B cell (primary cell): Measurements from ENCODE around the gene EEF1A1. TPM values are rescaled to one million over a fixed set of nuclear protein-coding genes. Genes with fewer than 3 reads are reported as not detected.

Experiments used
- ATAC-seq: fragments of 200-7000 bp; cut with Tn5 transposase; one replicate; pipeline ENCODE4 v1.10.0; 2021; ENCODE audit warnings: low read depth, mild to moderate bottlenecking, moderate number of reproducible peaks, moderate library complexity
- CTCF ChIA-PET: fragments of 350-600 bp; sonication (Branson Sonifier 250); formaldehyde crosslinking; loops from one replicate; lab custom pipeline; 2021; ENCODE audit warnings: antibody characterized with exemption, inconsistent platforms; lab: Charles Lee
- POLR2A ChIA-PET: fragments of 350-600 bp; sonication (Branson Sonifier 250); formaldehyde crosslinking; loops from one replicate; lab custom pipeline; 2021; ENCODE audit warnings: antibody characterized with exemption; lab: Charles Lee
- DNase-seq: peaks from one replicate; pipeline ENCODE4 v3.0.0; 2013
- H2AFZ ChIP-seq: 2 replicates; pipeline ENCODE4 v1.6.1; 2012; ENCODE audit warnings: mild to moderate bottlenecking, low read depth, low read length; ENCODE audit not compliant: insufficient read depth, poor library complexity, severe bottlenecking
- H3K27ac ChIP-seq, 2 donors: 1 replicate in 1 of 2; 2 replicates in 1 of 2; pipeline ENCODE4 v1.5.1; 2012 to 2013; ENCODE audit warnings: low read length in 2 of 2, mild to moderate bottlenecking in 2 of 2, moderate library complexity in 1 of 2
- H3K27me3 ChIP-seq, 4 experiments: fragments of 200-600 bp in 1 of 4; sonication (generic) in 1 of 4; replicated peaks in 1 of 4; 1 replicate in 2 of 4; 2 replicates in 2 of 4; pipeline versions ENCODE4 v1.6.1 to v1.7.0; 2013 to 2016; ENCODE audit warnings: low read length in 3 of 4, mild to moderate bottlenecking in 2 of 4, mixed read lengths in 1 of 4, moderate library complexity in 1 of 4; ENCODE audit not compliant: insufficient read depth in 4 of 4, control insufficient read depth in 3 of 4; ENCODE audit errors: control extremely low read depth in 1 of 4
- H3K36me3 ChIP-seq, 2 experiments: replicated peaks in 1 of 2; 1 replicate in 1 of 2; 2 replicates in 1 of 2; pipeline versions ENCODE4 v1.6.1 to v1.7.1; 2013; ENCODE audit warnings: low read length in 1 of 2; ENCODE audit not compliant: insufficient read depth in 2 of 2, control insufficient read depth in 1 of 2; ENCODE audit errors: control extremely low read depth in 1 of 2, extremely low read depth in 1 of 2
- H3K4me1 ChIP-seq, 2 donors: fragments of 200-600 bp in 1 of 2; sonication (generic) in 1 of 2; 1 replicate in 1 of 2; 2 replicates in 1 of 2; pipeline versions ENCODE4 v1.5.1 to v1.6.1; 2013 to 2017; ENCODE audit warnings: low read length in 2 of 2; ENCODE audit not compliant: control insufficient read depth in 2 of 2, insufficient read depth in 2 of 2
- H3K4me2 ChIP-seq: replicated peaks from 2 replicates; pipeline ENCODE3; 2012; ENCODE audit warnings: mild to moderate bottlenecking, low read depth, low read length; ENCODE audit not compliant: poor library complexity, severe bottlenecking
- H3K4me3 ChIP-seq, 5 experiments: fragments of 200-600 bp in 1 of 5; sonication (generic) in 1 of 5; 1 replicate in 3 of 5; 2 replicates in 2 of 5; pipeline versions ENCODE4 v1.5.1 to v1.7.0; 2011 to 2016; ENCODE audit warnings: low read length in 4 of 5, mild to moderate bottlenecking in 4 of 5, low read depth in 2 of 5, control low read depth in 1 of 5, moderate library complexity in 1 of 5; ENCODE audit not compliant: insufficient read depth in 1 of 5; ENCODE audit errors: control extremely low read depth in 1 of 5, extremely low read depth in 1 of 5
- H3K79me2 ChIP-seq: fragments of 200-600 bp; sonication (generic); one replicate; pipeline ENCODE4 v1.6.0; 2016; ENCODE audit warnings: low read length; ENCODE audit not compliant: control insufficient read depth, insufficient read depth
- H3K9ac ChIP-seq: fragments of 200-600 bp; sonication (generic); 2 replicates; pipeline ENCODE4 v1.6.1; 2017; ENCODE audit warnings: mild to moderate bottlenecking, low read length, moderate library complexity
- H3K9me3 ChIP-seq, 3 donors: one replicate each; pipeline versions ENCODE4 v1.6.1 to v1.7.1; 2013; ENCODE audit warnings: low read length in 2 of 3; ENCODE audit not compliant: control insufficient read depth in 2 of 3, insufficient read depth in 1 of 3; ENCODE audit errors: control extremely low read depth in 1 of 3
- H4K20me1 ChIP-seq: 2 replicates; pipeline ENCODE4 v1.6.0; 2012; ENCODE audit warnings: mild to moderate bottlenecking, low read length; ENCODE audit not compliant: insufficient read depth, control insufficient read depth, poor library complexity, severe bottlenecking
- H3K27ac Mint-ChIP-seq: one replicate; pipeline ENCODE4 v1.8.0; 2021; ENCODE audit warnings: mixed read lengths
- H3K27me3 Mint-ChIP-seq: one replicate; pipeline ENCODE4 v1.8.0; 2021; ENCODE audit warnings: mixed read lengths
- H3K4me1 Mint-ChIP-seq: one replicate; pipeline ENCODE4 v1.8.0; 2021; ENCODE audit warnings: mixed read lengths
- H3K4me3 Mint-ChIP-seq: one replicate; pipeline ENCODE4 v1.8.0; 2021; ENCODE audit warnings: mixed read lengths
- H3K9me3 Mint-ChIP-seq: one replicate; pipeline ENCODE4 v1.8.0; 2022; ENCODE audit warnings: mixed read lengths; ENCODE audit not compliant: insufficient read depth
- EZH2 ChIP-seq: IDR thresholded peaks from 2 replicates; pipeline ENCODE4 v1.6.1; 2012; ENCODE audit warnings: borderline replicate concordance, low read depth, mild to moderate bottlenecking, moderate library complexity, low read length; ENCODE audit not compliant: insufficient read depth, poor library complexity, severe bottlenecking
- WGBS: methylation state at CpG from one replicate; pipeline ENCODE4 v1.1.5; 2013; ENCODE audit warnings: missing lambda C conversion rate; ENCODE audit not compliant: insufficient coverage; 5-methylcytosine and 5-hydroxymethylcytosine counted together
- intact Hi-C: fragments of 100-400 bp; cut with micrococcal nuclease; formaldehyde crosslinking; loops from one replicate; pipeline ENCODE4 v1.10.0; 2022
- polyA plus RNA-seq: library from polyadenylated mRNA; depleted of rRNA; stranded (reverse); fragments of >200 nt; gene quantifications from 2 replicates; pipeline ENCODE4 v1.2.3, GENCODE V29; 2012
- total RNA-seq, 2 donors: library from RNA; stranded (reverse); fragments of 120-200 nt in 1 of 2; gene quantifications; 1 replicate in 1 of 2; 2 replicates in 1 of 2; pipeline versions ENCODE4 v1.2.3 to v1.2.4, GENCODE V29; 2013 to 2022
- TF ChIP-seq, protein P1 (sequence below): fragments of 200-600 bp; IDR thresholded peaks from one replicate; pipeline ENCODE4 v1.8.0; 2022; ENCODE audit warnings: antibody characterized with exemption, mild to moderate bottlenecking

EEF1A1 gene
- total and polyA plus RNA-seq, 2 donors (not counting 1 experiment from before 2014, with no cell fraction given) = 9,671 to 12,769 TPM

DNA sequence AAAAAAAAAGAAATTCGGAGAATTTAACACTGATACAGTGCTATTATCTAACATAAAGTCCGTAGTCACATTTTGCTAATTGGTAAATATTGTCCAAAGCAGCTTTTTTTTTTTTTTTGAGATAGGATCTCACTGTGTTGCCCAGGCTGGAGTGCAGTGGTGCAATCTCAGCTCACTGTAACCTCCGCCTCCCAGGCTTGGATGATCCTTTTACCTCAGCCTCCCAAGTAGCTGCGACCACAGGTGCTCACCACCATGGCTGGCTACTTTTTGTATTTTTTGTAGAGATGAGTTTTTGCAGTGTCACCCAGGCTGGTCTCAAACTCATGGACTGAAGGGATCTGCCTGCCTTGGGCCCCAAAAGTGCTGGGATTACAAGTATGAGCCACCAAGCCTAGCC, 43.4 kb downstream of the EEF1A1 start:
- Histone ChIP-seq H3K9ac (no peak overlapping the region), H3K4me3 (no peak overlapping the region), H3K4me1 (peaks cover 0 to 3% of the 10 kb centered on the region in 2 donors), H4K20me1 (no peaks in the 10 kb centered on the region), H3K27me3 (no peaks in the 10 kb centered on the region), H2AFZ (no peak overlapping the region), H3K9me3 (no peaks in the 10 kb centered on the region), H3K27ac (no peak overlapping the region), H3K79me2 (peaks cover 66% of the 10 kb centered on the region), H3K4me2 (no peak overlapping the region), H3K36me3 (peaks cover 9 to 79% of the 10 kb centered on the region in 2 experiments)
- intact Hi-C loops = no loop called here
- Mint-ChIP-seq H3K27me3 (no peaks in the 10 kb centered on the region), H3K4me3 (no peak overlapping the region), H3K4me1 (peaks cover 4% of the 10 kb centered on the region), H3K27ac (no peak overlapping the region), H3K9me3 (no peaks in the 10 kb centered on the region)
- DNase-seq (no peak), ATAC-seq (no peak)
- ChIA-PET POLR2A (interaction anchor here (0.6 kb wide), 1 partner anchor 27 kb away, joined by 3 read pairs; no protein-coding TSS in a partner anchor), CTCF (no interaction called here)
- TF ChIP-seq EZH2 = no peak
- TF ChIP-seq, protein P1, sequence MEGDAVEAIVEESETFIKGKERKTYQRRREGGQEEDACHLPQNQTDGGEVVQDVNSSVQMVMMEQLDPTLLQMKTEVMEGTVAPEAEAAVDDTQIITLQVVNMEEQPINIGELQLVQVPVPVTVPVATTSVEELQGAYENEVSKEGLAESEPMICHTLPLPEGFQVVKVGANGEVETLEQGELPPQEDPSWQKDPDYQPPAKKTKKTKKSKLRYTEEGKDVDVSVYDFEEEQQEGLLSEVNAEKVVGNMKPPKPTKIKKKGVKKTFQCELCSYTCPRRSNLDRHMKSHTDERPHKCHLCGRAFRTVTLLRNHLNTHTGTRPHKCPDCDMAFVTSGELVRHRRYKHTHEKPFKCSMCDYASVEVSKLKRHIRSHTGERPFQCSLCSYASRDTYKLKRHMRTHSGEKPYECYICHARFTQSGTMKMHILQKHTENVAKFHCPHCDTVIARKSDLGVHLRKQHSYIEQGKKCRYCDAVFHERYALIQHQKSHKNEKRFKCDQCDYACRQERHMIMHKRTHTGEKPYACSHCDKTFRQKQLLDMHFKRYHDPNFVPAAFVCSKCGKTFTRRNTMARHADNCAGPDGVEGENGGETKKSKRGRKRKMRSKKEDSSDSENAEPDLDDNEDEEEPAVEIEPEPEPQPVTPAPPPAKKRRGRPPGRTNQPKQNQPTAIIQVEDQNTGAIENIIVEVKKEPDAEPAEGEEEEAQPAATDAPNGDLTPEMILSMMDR = no peak
- WGBS = no CpG with 5 or more reads among the region's 4 CpGs

DNA sequence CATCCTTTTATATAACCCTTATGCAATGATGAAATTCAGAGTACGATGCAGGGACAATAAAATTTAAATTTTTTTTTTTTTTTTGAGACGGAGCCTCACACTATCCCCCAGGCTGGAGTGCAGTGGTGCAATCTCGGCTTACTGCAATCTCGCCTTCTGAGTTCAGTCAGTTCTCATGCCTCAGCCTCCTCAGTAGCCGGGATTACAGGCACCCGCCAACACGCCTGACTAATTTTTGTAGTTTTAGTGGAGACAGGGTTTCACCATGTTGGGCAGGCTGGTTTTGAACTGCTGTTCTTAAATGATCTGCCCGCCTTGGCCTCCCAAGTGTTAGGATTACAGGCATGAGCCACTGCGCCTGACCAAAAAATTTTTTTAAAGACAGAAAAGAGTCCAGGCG, 44.1 kb downstream of the EEF1A1 start:
- H3K4me1 ChIP-seq = peaks cover under 1 to 8% of the 10 kb centered on the region in 2 donors
- H3K36me3 ChIP-seq = peaks cover 9 to 72% of the 10 kb centered on the region in 2 experiments
- H3K4me1 Mint-ChIP-seq = peaks cover 10% of the 10 kb centered on the region
- H3K27me3 ChIP-seq = no peaks in the 10 kb centered on the region
- H2AFZ ChIP-seq = no peak overlapping the region
- intact Hi-C loops = no loop called here
- H3K79me2 ChIP-seq = peaks cover 61% of the 10 kb centered on the region
- ATAC-seq (no peak), DNase-seq (no peak)
- TF ChIP-seq, protein P1 = no peak
- TF ChIP-seq EZH2 = no peak
- no peaks in the 10 kb centered on the region for H3K27me3 Mint-ChIP-seq
- H3K9me3 Mint-ChIP-seq = no peaks in the 10 kb centered on the region
- CTCF ChIA-PET = interaction anchor here (0.7 kb wide), 1 partner anchor 19 kb away, joined by 3 read pairs; no protein-coding TSS in a partner anchor
- no peaks in the 10 kb centered on the region for H3K9me3 ChIP-seq
- no peak overlapping the region for H3K4me2 ChIP-seq
- H4K20me1 ChIP-seq = no peaks in the 10 kb centered on the region
- no peak overlapping the region for H3K4me3 ChIP-seq
- 88% methylated on average over 6 of the region's 10 CpGs for WGBS
- no peak overlapping the region for H3K4me3 Mint-ChIP-seq
- no peak overlapping the region for H3K9ac ChIP-seq
- no peak overlapping the region for H3K27ac ChIP-seq
- POLR2A ChIA-PET = interaction anchor here (0.6 kb wide), 1 partner anchor 37 kb away, joined by 3 read pairs; no protein-coding TSS in a partner anchor
- H3K27ac Mint-ChIP-seq = no peak overlapping the region
